Common myeloid progenitor, CD34-positive (primary cell): ENCODE data around the gene SUMF2.
A peak's percentile ranks its signal among the peaks of the same experiment; 100 is the strongest.
"Not testable (repeated sequence)": the region's sequence is repeated elsewhere in the genome, so short reads cannot be mapped to it uniquely, and the experiment has no call there.

Source experiments
- CTCF ChIA-PET: fragments of 350-600 bp; sonication (Branson Sonifier 250); formaldehyde crosslinking; loops from one replicate; lab custom pipeline; 2021; ENCODE audit warnings: antibody characterized with exemption; lab: Charles Lee
- POLR2A ChIA-PET: fragments of 350-600 bp; sonication (Branson Sonifier 250); formaldehyde crosslinking; loops from one replicate; lab custom pipeline; 2021; ENCODE audit warnings: antibody characterized with exemption; lab: Charles Lee
- DNase-seq, 3 donors: peaks; one replicate each; pipeline versions ENCODE4 v3.0.0 to v3.0.0-alpha.2; 2013
- H3K27ac ChIP-seq, 2 experiments: 1 replicate in 1 of 2; 2 replicates in 1 of 2; pipeline ENCODE4 v1.7.0; 2013; ENCODE audit warnings: inconsistent platforms in 2 of 2, low read length in 2 of 2, mild to moderate bottlenecking in 2 of 2, low read depth in 1 of 2, moderate library complexity in 1 of 2; ENCODE audit not compliant: severe bottlenecking in 2 of 2, insufficient read depth in 1 of 2, poor library complexity in 1 of 2
- H3K27me3 ChIP-seq, 5 experiments: replicated peaks in 2 of 5; 1 replicate in 3 of 5; 2 replicates in 2 of 5; pipeline versions ENCODE4 v1.6.1 to v1.7.0; 2013; ENCODE audit warnings: low read length in 4 of 5, mild to moderate bottlenecking in 2 of 5, moderate library complexity in 2 of 5, inconsistent platforms in 1 of 5; ENCODE audit not compliant: insufficient read depth in 5 of 5, control insufficient read depth in 4 of 5
- H3K36me3 ChIP-seq, 4 experiments: 1 replicate in 2 of 4; 2 replicates in 2 of 4; pipeline versions ENCODE4 v1.6.1 to v1.7.0; 2013; ENCODE audit warnings: low read length in 3 of 4, control low read depth in 1 of 4, mild to moderate bottlenecking in 1 of 4; ENCODE audit not compliant: control insufficient read depth in 4 of 4, insufficient read depth in 4 of 4
- H3K4me1 ChIP-seq, 4 experiments: 1 replicate in 3 of 4; 2 replicates in 1 of 4; pipeline versions ENCODE4 v1.6.1 to v1.7.1; 2013; ENCODE audit warnings: low read length in 3 of 4, mild to moderate bottlenecking in 3 of 4, control low read depth in 1 of 4, inconsistent platforms in 1 of 4, moderate library complexity in 1 of 4; ENCODE audit not compliant: control insufficient read depth in 4 of 4, insufficient read depth in 4 of 4; ENCODE audit errors: control extremely low read depth in 1 of 4
- H3K4me3 ChIP-seq, 7 experiments: 1 replicate in 4 of 7; 2 replicates in 3 of 7; pipeline versions ENCODE4 v1.5.1 to v1.7.0; 2013; ENCODE audit warnings: mild to moderate bottlenecking in 7 of 7, low read length in 6 of 7, moderate library complexity in 6 of 7, inconsistent platforms in 2 of 7, low read depth in 2 of 7, control low read depth in 1 of 7; ENCODE audit not compliant: insufficient read depth in 4 of 7, control insufficient read depth in 1 of 7; ENCODE audit errors: extremely low read depth in 1 of 7
- H3K9me3 ChIP-seq, 5 experiments: 1 replicate in 4 of 5; 2 replicates in 1 of 5; pipeline versions ENCODE4 v1.6.1 to v1.7.1; 2013; ENCODE audit warnings: low read length in 4 of 5, mild to moderate bottlenecking in 2 of 5, inconsistent platforms in 1 of 5, low read depth in 1 of 5, moderate library complexity in 1 of 5; ENCODE audit not compliant: control insufficient read depth in 4 of 5, insufficient read depth in 2 of 5; ENCODE audit errors: control extremely low read depth in 1 of 5
- WGBS: methylation state at CpG from one replicate; pipeline ENCODE4 v1.1.5; 2013; ENCODE audit not compliant: insufficient coverage; 5-methylcytosine and 5-hydroxymethylcytosine counted together

Gene SUMF2

GRCh38 chr7:56030340-56030739 lies 33.7 kb upstream of the SUMF2 start:
- no peak for DNase-seq
- Histone ChIP-seq H3K27ac (no peak overlapping the region), H3K4me1 (peaks cover 0 to 13% (median 9%) of the 10 kb centered on the region in 4 experiments), H3K36me3 (peaks cover 2 to 19% (median 9%) of the 10 kb centered on the region in 4 experiments), H3K4me3 (no peak overlapping the region), H3K27me3 (no peaks in the 10 kb centered on the region), H3K9me3 (no peaks in the 10 kb centered on the region)
- ChIA-PET POLR2A (no interaction called here), CTCF (interaction anchor here (0.8 to 1.0 kb wide), 2 partner anchors 8 to 41 kb away, joined by 3 to 4 read pairs; no protein-coding TSS in a partner anchor)
- WGBS, result 93% methylated on average over 5 of the region's 8 CpGs

- H3K27me3 ChIP-seq, POLR2A ChIA-PET, H3K4me3 ChIP-seq, H3K9me3 ChIP-seq, DNase-seq, H3K27ac ChIP-seq: not testable (repeated sequence)
- WGBS, result 86% methylated on average over 4 of the region's 8 CpGs
- H3K4me1 ChIP-seq, result peaks cover 0 to 13% (median 9%) of the 10 kb centered on the region in 4 experiments
- peaks cover 2 to 19% (median 8%) of the 10 kb centered on the region in 4 experiments for H3K36me3 ChIP-seq
- CTCF ChIA-PET, result interaction anchor here (0.8 kb wide), 1 partner anchor 9 kb away, joined by 3 read pairs; no protein-coding TSS in a partner anchor
Observed at GRCh38 chr7:56031556-56031955, 32.5 kb upstream of the SUMF2 start.

- Histone ChIP-seq H3K4me1 (peaks cover 0 to 13% (median 9%) of the 10 kb centered on the region in 4 experiments), H3K36me3 (peaks cover 0 to 17% (median 5%) of the 10 kb centered on the region in 4 experiments)
- H3K4me3 ChIP-seq, H3K27ac ChIP-seq, H3K27me3 ChIP-seq, POLR2A ChIA-PET, H3K9me3 ChIP-seq, DNase-seq: not testable (repeated sequence)
- WGBS, result 100% methylated on average over 5 of the region's 7 CpGs
- CTCF ChIA-PET, result interaction anchor here (2.1 to 2.4 kb wide), 3 partner anchors 18 to 41 kb away, joined by 7 to 13 read pairs (median 9); partner anchors contain the start of genes CCT6A and PSPH
Observed at GRCh38 chr7:56032578-56032977, 31.5 kb upstream of the SUMF2 start.

GRCh38 chr7:56033671-56034432 lies 30.2 kb upstream of the SUMF2 start:
- no peak overlapping the region for H3K27ac ChIP-seq
- POLR2A ChIA-PET, result interaction anchor here (0.5 to 1.2 kb wide), 2 partner anchors 17 to 32 kb away, joined by 3 read pairs; partner anchors contain the start of genes CCT6A and PSPH
- 2% methylated on average over 25 of the region's 27 CpGs for WGBS

GRCh38 chr7:56040730-56041129 lies 23.4 kb upstream of the SUMF2 start:
- Histone ChIP-seq H3K9me3 (no peaks in the 10 kb centered on the region), H3K4me3 (no peak overlapping the region), H3K27me3 (no peaks in the 10 kb centered on the region), H3K4me1 (no peaks in the 10 kb centered on the region), H3K36me3 (peaks cover 0 to 12% (median 7%) of the 10 kb centered on the region in 4 experiments), H3K27ac (no peak overlapping the region)
- ChIA-PET CTCF (interaction anchor here (0.8 kb wide), 1 partner anchor 12 kb away, joined by 4 read pairs; no protein-coding TSS in a partner anchor), POLR2A (no interaction called here)
- WGBS, result 89% methylated on average over 3 of the region's 3 CpGs
- DNase-seq, result no peak

More at GRCh38 chr7:56033671-56034432, 30.2 kb upstream of the SUMF2 start:
- Histone ChIP-seq H3K4me1 (peaks cover 0 to 13% (median 9%) of the 10 kb centered on the region in 4 experiments), H3K27me3 (no peaks in the 10 kb centered on the region), H3K36me3 (peaks cover 0 to 17% (median 4%) of the 10 kb centered on the region in 4 experiments), H3K4me3 (peak overlapping the region; percentile 49 to 89 (median 74)), H3K9me3 (no peaks in the 10 kb centered on the region)
- CTCF ChIA-PET, result interaction anchor here (0.7 to 2.4 kb wide), 8 partner anchors 8 to 39 kb away, joined by 3 to 13 read pairs (median 4); partner anchors contain the start of genes CCT6A and PSPH
- peak; percentile 77 to 90 (median 84) for DNase-seq

GRCh38 chr7:56045758-56046157 lies 18.3 kb upstream of the SUMF2 start:
- DNase-seq, H3K27me3 ChIP-seq, H3K4me3 ChIP-seq, POLR2A ChIA-PET, CTCF ChIA-PET, H3K27ac ChIP-seq, H3K9me3 ChIP-seq, H3K36me3 ChIP-seq: not testable (repeated sequence)
- peaks cover 2 to 12% (median 8%) of the 10 kb centered on the region in 4 experiments for H3K4me1 ChIP-seq
- WGBS, result 100% methylated on average over 1 of the region's 2 CpGs
